Activated naive CD8-positive, alpha-beta T cell treated with anti-CD3 and anti-CD28 coated beads, Interleukin-2, amount 50 U/mL, for 24 hours (primary cell): Measurements from ENCODE around the gene VAC14.
A peak's percentile ranks its signal among the peaks of the same experiment; 100 is the strongest.

ENCODE experiments used
- ATAC-seq: fragments of 150-1000 bp; cut with Tn5 transposase; one replicate; pipeline ENCODE4 v1.10.0; 2021
- DNase-seq: peaks from one replicate; pipeline ENCODE4 v3.0.0; 2021
- H3K27ac Mint-ChIP-seq: one replicate; pipeline ENCODE4 v1.8.0; 2021; ENCODE audit warnings: mild to moderate bottlenecking, mixed read lengths
- H3K27me3 Mint-ChIP-seq: one replicate; pipeline ENCODE4 v1.8.0; 2021; ENCODE audit warnings: mixed read lengths
- H3K36me3 Mint-ChIP-seq: one replicate; pipeline ENCODE4 v1.8.0; 2021; ENCODE audit warnings: low read depth, mixed read lengths
- H3K4me1 Mint-ChIP-seq: one replicate; pipeline ENCODE4 v1.8.0; 2021; ENCODE audit warnings: mixed read lengths
- H3K4me3 Mint-ChIP-seq: one replicate; pipeline ENCODE4 v1.8.0; 2021; ENCODE audit warnings: mild to moderate bottlenecking, moderate library complexity, mixed read lengths
- H3K9me3 Mint-ChIP-seq: one replicate; pipeline ENCODE4 v1.8.0; 2021; ENCODE audit warnings: mixed read lengths

VAC14 gene

GRCh38 chr16:70777496-70777895, 23.5 kb downstream of the VAC14 start:
- no peak overlapping the region for H3K27ac Mint-ChIP-seq
- H3K4me1 Mint-ChIP-seq, result no peaks in the 10 kb centered on the region
- ATAC-seq (no peak), DNase-seq (no peak)
- H3K36me3 Mint-ChIP-seq, result peaks cover 32% of the 10 kb centered on the region
- H3K4me3 Mint-ChIP-seq, result no peak overlapping the region
- H3K9me3 Mint-ChIP-seq, result no peaks in the 10 kb centered on the region
- H3K27me3 Mint-ChIP-seq, result no peaks in the 10 kb centered on the region

- H3K9me3 Mint-ChIP-seq, result no peaks in the 10 kb centered on the region
- ATAC-seq, result no peak
- H3K4me1 Mint-ChIP-seq, result no peaks in the 10 kb centered on the region
- H3K4me3 Mint-ChIP-seq, result no peak overlapping the region
- H3K27ac Mint-ChIP-seq, result no peak overlapping the region
- H3K36me3 Mint-ChIP-seq, result peaks cover 18% of the 10 kb centered on the region
- no peaks in the 10 kb centered on the region for H3K27me3 Mint-ChIP-seq
- no peak for DNase-seq
Observed at GRCh38 chr16:70775399-70775798, 25.6 kb downstream of the VAC14 start.

GRCh38 chr16:70774261-70774660, 26.7 kb downstream of the VAC14 start:
- no peak for ATAC-seq
- no peak for DNase-seq
- Mint-ChIP-seq H3K36me3 (peaks cover 18% of the 10 kb centered on the region), H3K27me3 (no peaks in the 10 kb centered on the region), H3K4me1 (no peaks in the 10 kb centered on the region), H3K4me3 (no peak overlapping the region), H3K27ac (no peak overlapping the region), H3K9me3 (no peaks in the 10 kb centered on the region)

GRCh38 chr16:70772493-70772892, 28.5 kb downstream of the VAC14 start:
- H3K4me1 Mint-ChIP-seq, result no peaks in the 10 kb centered on the region
- H3K27me3 Mint-ChIP-seq, result no peaks in the 10 kb centered on the region
- no peak overlapping the region for H3K27ac Mint-ChIP-seq
- DNase-seq (no peak), ATAC-seq (no peak)
- H3K36me3 Mint-ChIP-seq, result peaks cover 15% of the 10 kb centered on the region
- no peaks in the 10 kb centered on the region for H3K9me3 Mint-ChIP-seq
- H3K4me3 Mint-ChIP-seq, result no peak overlapping the region

GRCh38 chr16:70770626-70771552, 30.1 kb downstream of the VAC14 start:
- ATAC-seq (peak; percentile 50), DNase-seq (peak; percentile 70)
- H3K27me3 Mint-ChIP-seq, result no peaks in the 10 kb centered on the region
- no peaks in the 10 kb centered on the region for H3K4me1 Mint-ChIP-seq
- peaks cover 11% of the 10 kb centered on the region for H3K36me3 Mint-ChIP-seq
- H3K4me3 Mint-ChIP-seq, result no peak overlapping the region
- no peaks in the 10 kb centered on the region for H3K9me3 Mint-ChIP-seq
- no peak overlapping the region for H3K27ac Mint-ChIP-seq

GRCh38 chr16:70770291-70770625, 30.7 kb downstream of the VAC14 start:
- peaks cover 8% of the 10 kb centered on the region for H3K36me3 Mint-ChIP-seq
- H3K4me1 Mint-ChIP-seq, result no peaks in the 10 kb centered on the region
- H3K4me3 Mint-ChIP-seq, result no peak overlapping the region
- no peak overlapping the region for H3K27ac Mint-ChIP-seq
- H3K27me3 Mint-ChIP-seq, result no peaks in the 10 kb centered on the region
- no peaks in the 10 kb centered on the region for H3K9me3 Mint-ChIP-seq
- DNase-seq (no peak), ATAC-seq (no peak)

GRCh38 chr16:70769761-70770160, 31.2 kb downstream of the VAC14 start:
- no peak overlapping the region for H3K27ac Mint-ChIP-seq
- H3K36me3 Mint-ChIP-seq, result peaks cover 6% of the 10 kb centered on the region
- H3K9me3 Mint-ChIP-seq, result no peaks in the 10 kb centered on the region
- no peaks in the 10 kb centered on the region for H3K27me3 Mint-ChIP-seq
- H3K4me1 Mint-ChIP-seq, result no peaks in the 10 kb centered on the region
- H3K4me3 Mint-ChIP-seq, result no peak overlapping the region
- ATAC-seq, result no peak
- DNase-seq, result no peak

GRCh38 chr16:70769131-70769530, 31.8 kb downstream of the VAC14 start:
- no peaks in the 10 kb centered on the region for H3K27me3 Mint-ChIP-seq
- H3K36me3 Mint-ChIP-seq, result peaks cover 6% of the 10 kb centered on the region
- DNase-seq (no peak), ATAC-seq (no peak)
- no peaks in the 10 kb centered on the region for H3K9me3 Mint-ChIP-seq
- no peak overlapping the region for H3K27ac Mint-ChIP-seq
- no peak overlapping the region for H3K4me3 Mint-ChIP-seq
- H3K4me1 Mint-ChIP-seq, result no peaks in the 10 kb centered on the region

GRCh38 chr16:70768203-70768580, 32.8 kb downstream of the VAC14 start:
- peaks cover 4% of the 10 kb centered on the region for H3K36me3 Mint-ChIP-seq
- H3K4me3 Mint-ChIP-seq, result no peak overlapping the region
- H3K27me3 Mint-ChIP-seq, result no peaks in the 10 kb centered on the region
- DNase-seq (no peak), ATAC-seq (no peak)
- H3K27ac Mint-ChIP-seq, result no peak overlapping the region
- no peaks in the 10 kb centered on the region for H3K4me1 Mint-ChIP-seq
- no peaks in the 10 kb centered on the region for H3K9me3 Mint-ChIP-seq

GRCh38 chr16:70767377-70768202, 33.4 kb downstream of the VAC14 start:
- DNase-seq (no peak), ATAC-seq (no peak)
- peaks cover 4% of the 10 kb centered on the region for H3K36me3 Mint-ChIP-seq
- H3K9me3 Mint-ChIP-seq, result no peaks in the 10 kb centered on the region
- H3K27ac Mint-ChIP-seq, result no peak overlapping the region
- H3K4me3 Mint-ChIP-seq, result no peak overlapping the region
- H3K27me3 Mint-ChIP-seq, result no peaks in the 10 kb centered on the region
- no peaks in the 10 kb centered on the region for H3K4me1 Mint-ChIP-seq

- no peaks in the 10 kb centered on the region for H3K9me3 Mint-ChIP-seq
- H3K27ac Mint-ChIP-seq, result no peak overlapping the region
- H3K4me1 Mint-ChIP-seq, result no peaks in the 10 kb centered on the region
- DNase-seq (no peak), ATAC-seq (no peak)
- H3K27me3 Mint-ChIP-seq, result no peaks in the 10 kb centered on the region
- H3K36me3 Mint-ChIP-seq, result peaks cover under 1% of the 10 kb centered on the region
- no peak overlapping the region for H3K4me3 Mint-ChIP-seq
Observed at GRCh38 chr16:70766658-70767057, 34.3 kb downstream of the VAC14 start.

GRCh38 chr16:70766176-70766575, 34.8 kb downstream of the VAC14 start:
- Mint-ChIP-seq H3K27ac (no peak overlapping the region), H3K36me3 (peaks cover 2% of the 10 kb centered on the region)
- ATAC-seq, result no peak

GRCh38 chr16:70765491-70765890, 35.5 kb downstream of the VAC14 start:
- Mint-ChIP-seq H3K9me3 (no peaks in the 10 kb centered on the region), H3K27me3 (no peaks in the 10 kb centered on the region), H3K4me1 (peaks cover 3% of the 10 kb centered on the region), H3K36me3 (peaks cover 2% of the 10 kb centered on the region), H3K27ac (no peak overlapping the region), H3K4me3 (no peak overlapping the region)
- no peak for DNase-seq
- no peak for ATAC-seq

More at GRCh38 chr16:70766176-70766575, 34.8 kb downstream of the VAC14 start:
- Mint-ChIP-seq H3K4me1 (no peaks in the 10 kb centered on the region), H3K4me3 (no peak overlapping the region), H3K9me3 (no peaks in the 10 kb centered on the region), H3K27me3 (no peaks in the 10 kb centered on the region)
- DNase-seq, result no peak

GRCh38 chr16:70764632-70765031, 36.3 kb downstream of the VAC14 start:
- H3K27ac Mint-ChIP-seq, result no peak overlapping the region
- ATAC-seq (no peak), DNase-seq (no peak)
- H3K4me3 Mint-ChIP-seq, result no peak overlapping the region
- H3K9me3 Mint-ChIP-seq, result no peaks in the 10 kb centered on the region
- peaks cover 5% of the 10 kb centered on the region for H3K36me3 Mint-ChIP-seq
- H3K4me1 Mint-ChIP-seq, result peaks cover 4% of the 10 kb centered on the region
- H3K27me3 Mint-ChIP-seq, result no peaks in the 10 kb centered on the region

- no peak for DNase-seq
- Mint-ChIP-seq H3K36me3 (peaks cover 11% of the 10 kb centered on the region), H3K9me3 (no peaks in the 10 kb centered on the region), H3K4me3 (no peak overlapping the region), H3K4me1 (peaks cover 4% of the 10 kb centered on the region), H3K27me3 (no peaks in the 10 kb centered on the region), H3K27ac (no peak overlapping the region)
- ATAC-seq, result no peak
Observed at GRCh38 chr16:70760221-70760620, 40.7 kb downstream of the VAC14 start.
